ENCODE results near the gene DPYD. TPM values are rescaled to one million over a fixed set of nuclear protein-coding genes. Genes with fewer than 3 reads are reported as not detected.

DPYD gene
- total and polyA plus RNA-seq, 9 donors, result 17.2 to 45.9 (median 38.7) TPM

- no peaks in the 10 kb centered on the region for H3K9me3 ChIP-seq
- H3K4me3 ChIP-seq, result no peak overlapping the region
- H3K27me3 ChIP-seq, result no peaks in the 10 kb centered on the region
- TF ChIP-seq POLR2A (IDR thresholded peaks at IDR 0.05) (no peak), CTCF (IDR thresholded peaks at IDR 0.05) (no peak), EP300 (IDR thresholded peaks at IDR 0.05) (no peak)
- no peaks in the 10 kb centered on the region for H3K36me3 ChIP-seq
- no peak overlapping the region for H3K27ac ChIP-seq
- no peaks in the 10 kb centered on the region for H3K4me1 ChIP-seq (ENCODE audit: insufficient read depth)
- no peak for DNase-seq
- intact Hi-C loops (cut with DNase I), result no loop called here
These were observed 280.2 kb downstream of the DPYD start for GRCh38 chr1:97640677-97641076.

DNA sequence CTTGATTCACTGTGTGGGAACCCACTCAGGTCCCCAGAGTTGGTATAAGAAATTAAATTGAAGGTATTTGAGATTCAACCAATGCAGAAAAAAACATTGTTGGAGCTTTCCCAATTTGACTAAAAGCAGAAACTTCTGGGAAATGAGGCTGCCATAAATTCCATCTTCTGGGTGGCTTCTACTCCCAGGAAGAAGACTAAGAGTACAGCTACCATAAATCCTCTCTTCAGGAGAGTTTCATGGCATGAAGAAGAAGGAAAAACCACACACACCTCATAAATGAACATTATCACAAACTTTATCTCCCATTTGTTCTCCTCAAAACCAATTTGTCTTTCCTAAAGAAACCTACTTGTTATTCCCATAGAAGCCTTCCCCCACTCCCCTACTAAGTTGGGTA is 283.9 kb downstream of the DPYD start:
- DNase-seq, result no peak
- Histone ChIP-seq H3K9me3 (no peaks in the 10 kb centered on the region), H3K27me3 (no peaks in the 10 kb centered on the region), H3K36me3 (no peaks in the 10 kb centered on the region), H3K27ac (no peak overlapping the region), H3K4me3 (no peak overlapping the region), H3K4me1 (ENCODE audit: insufficient read depth) (no peaks in the 10 kb centered on the region)
- TF ChIP-seq CTCF (IDR thresholded peaks at IDR 0.05) (no peak), EP300 (IDR thresholded peaks at IDR 0.05) (no peak), POLR2A (IDR thresholded peaks at IDR 0.05) (no peak)
- intact Hi-C loops (cut with DNase I), result no loop called here

DNA sequence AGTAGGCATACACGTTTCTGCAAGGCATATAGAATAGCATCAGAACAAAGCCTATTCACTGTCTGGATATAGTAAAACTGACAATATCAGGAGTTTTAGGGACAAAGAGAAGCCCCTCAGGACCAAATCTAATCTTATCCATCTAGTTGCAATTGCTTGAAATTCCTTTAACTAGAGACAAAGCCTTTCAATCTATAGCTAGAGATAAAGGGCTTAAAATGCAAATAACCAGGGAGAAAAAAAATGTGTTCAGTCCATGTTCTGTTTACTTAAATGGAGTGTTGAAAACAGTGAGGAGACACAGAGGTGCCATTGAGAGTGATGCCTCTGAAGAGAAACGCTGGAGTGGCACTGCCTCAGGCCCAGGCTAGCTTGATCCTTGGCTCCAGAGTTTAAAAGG is 286.1 kb downstream of the DPYD start:
- H3K27me3 ChIP-seq, result no peaks in the 10 kb centered on the region
- H3K36me3 ChIP-seq, result no peaks in the 10 kb centered on the region
- no peak for DNase-seq
- TF ChIP-seq POLR2A (IDR thresholded peaks at IDR 0.05) (no peak), CTCF (IDR thresholded peaks at IDR 0.05) (no peak), EP300 (IDR thresholded peaks at IDR 0.05) (no peak)
- no peak overlapping the region for H3K27ac ChIP-seq
- H3K4me3 ChIP-seq, result no peak overlapping the region
- H3K9me3 ChIP-seq, result no peaks in the 10 kb centered on the region
- WGBS, 3 donors, result 92 to 96% (median 93%) methylated on average over 2 of the region's 2 CpGs
- H3K4me1 ChIP-seq (ENCODE audit: insufficient read depth), result peaks cover 2% of the 10 kb centered on the region
- intact Hi-C loops (cut with DNase I), result no loop called here

DNA sequence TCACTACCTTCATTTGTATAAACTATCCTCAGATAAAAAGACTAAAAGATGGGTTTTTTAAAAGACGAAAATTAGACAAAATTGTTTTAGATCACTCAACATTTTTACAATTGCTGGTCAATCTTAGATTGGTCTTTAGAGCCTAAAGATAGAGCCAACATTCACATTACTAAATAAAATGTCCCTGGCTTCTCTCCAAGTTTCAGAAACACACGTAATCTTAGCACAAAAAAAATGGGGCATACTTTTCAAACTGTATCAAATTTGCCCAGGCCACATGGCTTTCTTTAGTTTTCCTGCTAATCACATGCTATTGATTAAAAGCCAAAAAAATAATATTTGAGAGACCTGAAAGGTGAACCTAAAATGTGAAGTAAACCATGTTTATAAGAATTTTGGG is 288.1 kb downstream of the DPYD start:
- TF ChIP-seq CTCF (IDR thresholded peaks at IDR 0.05) (no peak), POLR2A (IDR thresholded peaks at IDR 0.05) (no peak)
- H3K36me3 ChIP-seq, result no peaks in the 10 kb centered on the region
- intact Hi-C loops (cut with DNase I), result no loop called here
- H3K4me3 ChIP-seq, result no peak overlapping the region
- peaks cover 2% of the 10 kb centered on the region for H3K4me1 ChIP-seq (ENCODE audit: insufficient read depth)
- no peak overlapping the region for H3K27ac ChIP-seq
- DNase-seq, result no peak
- 63 to 71% (median 71%) methylated on average over 2 of the region's 2 CpGs for whole genome bisulfite sequencing, 3 donors
- H3K9me3 ChIP-seq, result no peaks in the 10 kb centered on the region
- H3K27me3 ChIP-seq, result no peaks in the 10 kb centered on the region

GRCh38 chr1:97632075-97632474 is 288.8 kb downstream of the DPYD start:
- H3K27me3 ChIP-seq, result no peaks in the 10 kb centered on the region
- H3K9me3 ChIP-seq, result no peaks in the 10 kb centered on the region
- H3K36me3 ChIP-seq, result no peaks in the 10 kb centered on the region
- WGBS, 3 donors, result 75 to 87% (median 82%) methylated on average over 4 of the region's 4 CpGs
- TF ChIP-seq CTCF (IDR thresholded peaks at IDR 0.05), result no peak
- no peak for TF ChIP-seq POLR2A (IDR thresholded peaks at IDR 0.05)
- no peak for TF ChIP-seq EP300 (IDR thresholded peaks at IDR 0.05)
- no peak for DNase-seq
- peaks cover 2% of the 10 kb centered on the region for H3K4me1 ChIP-seq (ENCODE audit: insufficient read depth)
- H3K4me3 ChIP-seq, result no peak overlapping the region
- H3K27ac ChIP-seq, result no peak overlapping the region
- intact Hi-C loops (cut with DNase I), result no loop called here

Measured in ovary (tissue), 9 donors.